Measurements from ENCODE around the gene DDX54. TPM values are rescaled to one million over a fixed set of nuclear protein-coding genes. Genes with fewer than 3 reads are reported as not detected.

Gene DDX54
- total RNA-seq, 4 donors from 2014 or later, result 29.1 to 59.6 (median 52.7) TPM

- TF ChIP-seq EP300 (IDR thresholded peaks at IDR 0.05) (no peak), POLR2A (IDR thresholded peaks at IDR 0.05; ENCODE audit: low read depth) (no peak), POLR2AphosphoS5 (IDR thresholded peaks at IDR 0.05) (no peak)
- TF ChIP-seq, protein P1, sequence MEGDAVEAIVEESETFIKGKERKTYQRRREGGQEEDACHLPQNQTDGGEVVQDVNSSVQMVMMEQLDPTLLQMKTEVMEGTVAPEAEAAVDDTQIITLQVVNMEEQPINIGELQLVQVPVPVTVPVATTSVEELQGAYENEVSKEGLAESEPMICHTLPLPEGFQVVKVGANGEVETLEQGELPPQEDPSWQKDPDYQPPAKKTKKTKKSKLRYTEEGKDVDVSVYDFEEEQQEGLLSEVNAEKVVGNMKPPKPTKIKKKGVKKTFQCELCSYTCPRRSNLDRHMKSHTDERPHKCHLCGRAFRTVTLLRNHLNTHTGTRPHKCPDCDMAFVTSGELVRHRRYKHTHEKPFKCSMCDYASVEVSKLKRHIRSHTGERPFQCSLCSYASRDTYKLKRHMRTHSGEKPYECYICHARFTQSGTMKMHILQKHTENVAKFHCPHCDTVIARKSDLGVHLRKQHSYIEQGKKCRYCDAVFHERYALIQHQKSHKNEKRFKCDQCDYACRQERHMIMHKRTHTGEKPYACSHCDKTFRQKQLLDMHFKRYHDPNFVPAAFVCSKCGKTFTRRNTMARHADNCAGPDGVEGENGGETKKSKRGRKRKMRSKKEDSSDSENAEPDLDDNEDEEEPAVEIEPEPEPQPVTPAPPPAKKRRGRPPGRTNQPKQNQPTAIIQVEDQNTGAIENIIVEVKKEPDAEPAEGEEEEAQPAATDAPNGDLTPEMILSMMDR (IDR thresholded peaks at IDR 0.05), result no peak
- Histone ChIP-seq H3K4me3 (no peak overlapping the region), H3K9me3 (no peaks in the 10 kb centered on the region), H3K36me3 (no peaks in the 10 kb centered on the region), H3K4me1 (peaks cover 0 to 10% (median 5%) of the 10 kb centered on the region in 4 donors), H3K27ac (replicated peaks in 1 of 4) (no peak overlapping the region), H3K27me3 (peaks cover 0 to 90% (median 8%) of the 10 kb centered on the region in 4 donors)
- intact Hi-C loops (cut with DNase I), result no loop called here
- 92% methylated on average over 2 of the region's 3 CpGs for WGBS
- no peak for DNase-seq (ENCODE audit: extremely low spot score)
Observed at GRCh38 chr12:113133666-113134065, 51.6 kb downstream of the DDX54 start.

- Histone ChIP-seq H3K4me1 (peaks cover 0 to 10% (median 5%) of the 10 kb centered on the region in 4 donors), H3K4me3 (no peak overlapping the region), H3K27me3 (peaks cover 0 to 89% (median 8%) of the 10 kb centered on the region in 4 donors), H3K36me3 (no peaks in the 10 kb centered on the region), H3K27ac (replicated peaks in 1 of 4) (no peak overlapping the region), H3K9me3 (no peaks in the 10 kb centered on the region)
- TF ChIP-seq, protein P1 (IDR thresholded peaks at IDR 0.05), result no peak
- no peak for TF ChIP-seq POLR2AphosphoS5 (IDR thresholded peaks at IDR 0.05)
- no peak for TF ChIP-seq POLR2A (IDR thresholded peaks at IDR 0.05; ENCODE audit: low read depth)
- TF ChIP-seq EP300 (IDR thresholded peaks at IDR 0.05), result no peak
- no peak for DNase-seq (ENCODE audit: extremely low spot score)
- intact Hi-C loops (cut with DNase I), result no loop called here
- WGBS, result 43% methylated on average over 6 of the region's 6 CpGs
Observed at GRCh38 chr12:113133036-113133435, 52.2 kb downstream of the DDX54 start.

- 70% methylated on average over 1 of the region's 1 CpG for WGBS
- no peaks in the 10 kb centered on the region for H3K36me3 ChIP-seq
- intact Hi-C loops (cut with DNase I), result no loop called here
- no peak overlapping the region for H3K4me3 ChIP-seq
- TF ChIP-seq, protein P1 (IDR thresholded peaks at IDR 0.05), result no peak
- TF ChIP-seq POLR2A (IDR thresholded peaks at IDR 0.05; ENCODE audit: low read depth), result no peak
- no peak for TF ChIP-seq EP300 (IDR thresholded peaks at IDR 0.05)
- TF ChIP-seq POLR2AphosphoS5 (IDR thresholded peaks at IDR 0.05), result no peak
- no peak overlapping the region for H3K27ac ChIP-seq (replicated peaks in 1 of 4)
- no peak for DNase-seq (ENCODE audit: extremely low spot score)
- H3K27me3 ChIP-seq, result peaks cover 0 to 87% (median 8%) of the 10 kb centered on the region in 4 donors
- peaks cover 0 to 10% (median 5%) of the 10 kb centered on the region in 4 donors for H3K4me1 ChIP-seq
- H3K9me3 ChIP-seq, result no peaks in the 10 kb centered on the region
Observed at GRCh38 chr12:113131556-113131955, 53.7 kb downstream of the DDX54 start.

GRCh38 chr12:113130457-113131135, 54.7 kb downstream of the DDX54 start:
- DNase-seq (ENCODE audit: extremely low spot score), result no peak
- no peak overlapping the region for H3K27ac ChIP-seq (replicated peaks in 1 of 4)
- H3K4me1 ChIP-seq, result peaks cover 0 to 5% (median 3%) of the 10 kb centered on the region in 4 donors
- H3K9me3 ChIP-seq, result no peaks in the 10 kb centered on the region
- H3K4me3 ChIP-seq, result no peak overlapping the region
- H3K27me3 ChIP-seq, result peaks cover 0 to 77% (median 8%) of the 10 kb centered on the region in 4 donors
- no peak for TF ChIP-seq POLR2A (IDR thresholded peaks at IDR 0.05; ENCODE audit: low read depth)
- TF ChIP-seq, protein P1 (IDR thresholded peaks at IDR 0.05), result no peak
- intact Hi-C loops (cut with DNase I), result no loop called here
- WGBS, result 28% methylated on average over 7 of the region's 18 CpGs
- H3K36me3 ChIP-seq, result no peaks in the 10 kb centered on the region
